Measurements from ENCODE around the gene C1orf167.

- TF ChIP-seq CTCF (IDR thresholded peaks at IDR 0.05) (no peak), EZH2 (IDR thresholded peaks at IDR 0.05) (no peak), EZH2phosphoT487 (IDR thresholded peaks at IDR 0.05) (no peak)
Observed at GRCh38 chr1:11740258-11741192, 21.5 kb upstream of the C1orf167 start.
